Mesenchymal stem cell (in vitro differentiated cells and primary cell): ENCODE results near the gene IL11.
A peak's percentile ranks its signal among the peaks of the same experiment; 100 is the strongest.

Experiments used
- DNase-seq: peaks from one replicate; pipeline ENCODE4 v3.0.0-alpha.2; 2013
- H2AFZ ChIP-seq: one replicate; pipeline ENCODE4 v1.6.1; 2013; ENCODE audit warnings: low read depth, mild to moderate bottlenecking, control low read depth, inconsistent platforms, low read length, moderate library complexity
- H2AK5ac ChIP-seq: 2 replicates; pipeline ENCODE4 v1.6.1; 2013; ENCODE audit warnings: low read length, moderate library complexity, mild to moderate bottlenecking, inconsistent platforms; ENCODE audit not compliant: severe bottlenecking
- H2BK120ac ChIP-seq: one replicate; pipeline ENCODE4 v1.6.1; 2013; ENCODE audit warnings: low read depth, mild to moderate bottlenecking, inconsistent platforms, low read length, moderate library complexity
- H2BK12ac ChIP-seq, 2 experiments: one replicate each; pipeline ENCODE4 v1.6.1; 2013; ENCODE audit warnings: inconsistent platforms in 2 of 2, low read length in 2 of 2, mild to moderate bottlenecking in 2 of 2, moderate library complexity in 2 of 2, control low read depth in 1 of 2
- H2BK15ac ChIP-seq: one replicate; pipeline ENCODE4 v1.6.1; 2013; ENCODE audit warnings: mild to moderate bottlenecking, low read depth, inconsistent platforms; ENCODE audit not compliant: poor library complexity, severe bottlenecking
- H2BK5ac ChIP-seq: 2 replicates; pipeline ENCODE4 v1.6.1; 2013; ENCODE audit warnings: low read depth, mild to moderate bottlenecking, low read length, control low read depth, inconsistent platforms; ENCODE audit not compliant: poor library complexity, severe bottlenecking
- H3K14ac ChIP-seq, 2 experiments: one replicate each; pipeline ENCODE4 v1.6.1; 2013; ENCODE audit warnings: inconsistent platforms in 2 of 2, low read length in 2 of 2, control low read depth in 1 of 2, mild to moderate bottlenecking in 1 of 2, moderate library complexity in 1 of 2
- H3K18ac ChIP-seq, 2 experiments: one replicate each; pipeline ENCODE4 v1.6.1; 2013; ENCODE audit warnings: inconsistent platforms in 2 of 2, low read length in 2 of 2, control low read depth in 1 of 2, low read depth in 1 of 2, mild to moderate bottlenecking in 1 of 2
- H3K23ac ChIP-seq, 2 experiments: one replicate each; pipeline ENCODE4 v1.6.1; 2013; ENCODE audit warnings: inconsistent platforms in 2 of 2, low read length in 2 of 2, mild to moderate bottlenecking in 2 of 2, moderate library complexity in 2 of 2, control low read depth in 1 of 2
- H3K27ac ChIP-seq: 2 replicates; pipeline ENCODE4 v1.5.1; 2013; ENCODE audit warnings: mild to moderate bottlenecking, moderate library complexity, low read length, control low read depth, inconsistent platforms; ENCODE audit not compliant: poor library complexity, severe bottlenecking
- H3K27me3 ChIP-seq, 2 experiments: 2 replicates each; pipeline versions ENCODE4 v1.6.1 to v1.7.0; 2013; ENCODE audit warnings: low read length in 2 of 2, mild to moderate bottlenecking in 2 of 2, moderate library complexity in 2 of 2, control low read depth in 1 of 2, inconsistent platforms in 1 of 2; ENCODE audit not compliant: control insufficient read depth in 1 of 2, insufficient read depth in 1 of 2
- H3K36me3 ChIP-seq, 2 experiments: 2 replicates each; pipeline versions ENCODE4 v1.6.1 to v1.7.0; 2013; ENCODE audit warnings: low read length in 2 of 2, control low read depth in 1 of 2, inconsistent platforms in 1 of 2, low read depth in 1 of 2, mild to moderate bottlenecking in 1 of 2; ENCODE audit not compliant: insufficient read depth in 2 of 2, control insufficient read depth in 1 of 2
- H3K4ac ChIP-seq, 2 experiments: one replicate each; pipeline ENCODE4 v1.6.1; 2013; ENCODE audit warnings: inconsistent platforms in 2 of 2, low read length in 2 of 2, mild to moderate bottlenecking in 2 of 2, moderate library complexity in 2 of 2, control low read depth in 1 of 2, low read depth in 1 of 2
- H3K4me1 ChIP-seq: 2 replicates; pipeline ENCODE4 v1.6.1; 2013; ENCODE audit warnings: low read depth, low read length, control low read depth; ENCODE audit not compliant: control insufficient read depth, insufficient read depth
- H3K4me2 ChIP-seq: 2 replicates; pipeline ENCODE4 v1.6.1; 2013; ENCODE audit warnings: low read length, mild to moderate bottlenecking, inconsistent platforms; ENCODE audit not compliant: poor library complexity, severe bottlenecking
- H3K4me3 ChIP-seq, 2 experiments: 2 replicates each; pipeline versions ENCODE4 v1.5.1 to v1.7.0; 2013; ENCODE audit warnings: low read length in 2 of 2, mild to moderate bottlenecking in 2 of 2, control low read depth in 1 of 2, low read depth in 1 of 2; ENCODE audit not compliant: insufficient read depth in 1 of 2
- H3K79me1 ChIP-seq: replicated peaks from 2 replicates; pipeline ENCODE4 v1.6.1; 2013; ENCODE audit warnings: mild to moderate bottlenecking, control low read depth, low read length, inconsistent platforms; ENCODE audit not compliant: poor library complexity, severe bottlenecking
- H3K9ac ChIP-seq: 2 replicates; pipeline ENCODE4 v1.7.0; 2013; ENCODE audit warnings: mild to moderate bottlenecking, low read length, moderate library complexity
- H3K9me3 ChIP-seq: 2 replicates; pipeline ENCODE4 v1.7.0; 2013; ENCODE audit warnings: mild to moderate bottlenecking, low read length; ENCODE audit not compliant: control insufficient read depth
- H4K8ac ChIP-seq: one replicate; pipeline ENCODE4 v1.6.1; 2013; ENCODE audit warnings: inconsistent platforms, mild to moderate bottlenecking, low read length, moderate library complexity
- H4K91ac ChIP-seq: one replicate; pipeline ENCODE4 v1.6.1; 2013; ENCODE audit warnings: mild to moderate bottlenecking, low read length, inconsistent platforms
- WGBS: methylation state at CpG from one replicate; pipeline ENCODE4 v1.1.7; 2013; ENCODE audit warnings: mixed read lengths; 5-methylcytosine and 5-hydroxymethylcytosine counted together

IL11 gene

DNA sequence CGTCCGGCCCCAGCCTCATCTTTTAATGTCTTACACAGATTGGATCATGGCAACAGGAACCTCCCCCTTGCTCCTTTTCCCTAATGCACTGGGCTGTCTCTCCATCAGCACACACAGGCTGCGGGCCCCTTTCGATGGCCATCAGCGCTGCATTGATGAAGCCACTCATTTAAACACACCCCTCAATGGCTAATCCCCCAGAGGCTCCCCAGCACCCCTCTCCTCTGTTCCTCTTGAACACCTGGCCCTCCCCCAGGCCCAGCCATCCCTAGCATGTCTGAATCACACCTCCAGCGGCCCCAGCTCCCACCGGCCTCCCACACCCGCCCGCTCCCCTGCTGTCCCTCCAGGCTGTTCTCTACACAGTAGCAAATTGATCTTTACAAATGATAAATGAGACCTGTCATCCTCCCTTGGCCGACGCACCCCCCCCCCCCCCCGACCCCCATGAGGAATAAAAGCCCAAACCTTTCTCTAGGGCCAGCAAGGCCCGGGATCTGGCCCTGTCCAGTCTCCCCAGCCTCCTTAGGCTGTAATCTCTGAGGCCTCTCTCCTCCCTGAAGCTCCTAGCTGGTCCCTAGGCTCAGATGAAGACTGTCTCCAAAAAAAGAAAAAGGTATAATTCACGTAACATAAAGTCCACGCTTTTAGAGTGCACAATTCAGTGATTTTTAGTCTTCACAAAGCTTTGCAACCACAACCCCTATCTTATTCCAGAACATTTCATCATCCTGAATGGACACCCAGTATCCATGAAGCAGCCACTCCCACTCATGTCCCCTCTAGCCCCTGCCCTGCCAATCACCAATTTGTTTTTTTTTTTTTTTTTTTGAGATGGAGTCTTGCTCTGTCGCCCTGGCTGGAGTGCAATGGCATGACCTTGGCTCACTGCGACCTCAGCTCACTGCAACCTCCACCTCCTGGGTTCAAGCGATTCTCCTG, 22.8 kb upstream of the IL11 start:
- Histone ChIP-seq H3K9ac (no peak overlapping the region), H3K18ac (no peak overlapping the region), H4K91ac (no peak overlapping the region), H4K8ac (peak overlapping the region; percentile 24), H2AK5ac (no peak overlapping the region), H3K9me3 (no peaks in the 10 kb centered on the region), H3K79me1 (peaks cover 5% of the 10 kb centered on the region), H3K4me2 (no peak overlapping the region), H3K27me3 (no peaks in the 10 kb centered on the region), H3K4me3 (no peak overlapping the region), H3K14ac (no peak overlapping the region), H2BK12ac (no peak overlapping the region), H2AFZ (no peak overlapping the region), H2BK5ac (no peak overlapping the region), H3K27ac (no peak overlapping the region), H3K36me3 (peaks cover 32 to 43% of the 10 kb centered on the region in 2 experiments), H3K4ac (no peak overlapping the region), H3K4me1 (peaks cover 40% of the 10 kb centered on the region), H3K23ac (no peak overlapping the region), H2BK15ac (no peak overlapping the region), H2BK120ac (no peak overlapping the region)
- 62% methylated on average over 17 of the region's 18 CpGs for whole genome bisulfite sequencing
- DNase-seq, result no peak

DNA sequence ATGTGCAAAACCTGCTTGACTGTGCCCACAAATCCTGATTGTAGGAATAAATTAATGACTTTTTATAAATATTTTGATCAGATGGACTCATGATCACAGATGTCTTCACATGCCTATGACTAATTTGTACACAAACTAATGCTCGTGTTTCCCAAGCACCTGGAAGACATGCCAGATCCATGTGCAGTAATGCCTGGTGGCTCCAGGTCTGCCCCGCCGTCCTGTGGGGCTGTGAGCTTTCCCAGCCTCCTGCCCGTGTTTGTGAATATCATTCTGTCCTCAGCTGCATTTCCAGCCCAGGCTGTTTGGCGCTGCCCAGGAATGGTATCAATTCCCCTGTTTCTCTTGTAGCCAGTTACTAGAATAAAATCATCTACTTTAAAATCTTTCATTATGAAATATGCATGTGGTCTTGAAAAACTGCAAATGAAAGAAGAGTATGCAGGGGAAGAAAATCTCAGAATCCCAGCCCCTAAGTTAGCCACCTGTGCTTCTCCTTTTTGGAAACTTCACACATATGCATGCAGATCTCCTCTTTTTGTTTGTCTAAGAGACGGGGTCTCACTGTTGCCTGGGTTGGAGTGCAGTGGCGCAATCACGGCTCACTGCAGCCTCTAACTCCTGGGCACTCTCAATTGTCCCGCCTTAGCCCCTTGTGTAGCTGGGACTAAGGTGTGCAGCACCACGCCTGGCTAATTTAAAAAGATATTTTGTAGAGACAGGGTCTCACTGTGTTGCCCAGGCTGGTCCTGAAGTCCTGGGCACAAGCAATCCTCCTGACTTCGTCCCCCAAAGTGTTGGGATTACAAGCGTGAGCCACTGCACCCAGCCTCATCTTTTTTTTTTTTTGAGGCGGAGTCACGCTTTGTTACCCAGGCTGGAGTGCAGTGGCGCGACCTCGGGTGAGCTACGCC, 21.7 kb upstream of the IL11 start:
- H3K4ac ChIP-seq, result no peak overlapping the region

DNA sequence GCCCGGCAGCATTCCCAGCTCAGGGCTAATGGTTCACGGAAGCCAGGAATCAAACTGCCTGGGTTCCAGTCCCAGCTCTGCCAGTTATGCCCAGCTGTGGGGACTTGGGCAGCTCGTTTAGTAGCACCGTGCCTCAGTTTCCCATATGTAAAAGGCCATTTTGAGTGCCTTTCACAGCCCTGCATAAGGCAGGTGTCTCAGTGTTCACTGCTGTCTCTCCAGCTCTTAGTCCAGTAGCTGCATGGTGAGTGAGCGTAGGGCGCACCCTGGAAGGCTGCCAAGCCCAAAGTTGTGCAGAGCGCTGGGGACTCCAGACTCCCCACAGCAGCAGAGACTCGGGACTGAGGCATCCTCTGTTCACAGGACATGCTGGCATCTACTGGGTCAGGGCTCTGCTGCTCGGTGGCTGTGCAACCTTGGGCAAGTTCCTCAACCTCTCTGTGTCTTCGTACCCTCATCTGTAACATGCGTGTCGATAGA, 21.0 kb upstream of the IL11 start:
- Histone ChIP-seq H3K14ac (no peak overlapping the region), H3K27me3 (no peaks in the 10 kb centered on the region), H2AK5ac (no peak overlapping the region), H2AFZ (no peak overlapping the region), H3K9ac (peak overlapping the region; percentile 24), H3K79me1 (peaks cover 5% of the 10 kb centered on the region), H3K23ac (no peak overlapping the region), H3K27ac (no peak overlapping the region), H3K4me3 (no peak overlapping the region), H4K8ac (peak overlapping the region; percentile 5), H3K4me2 (no peak overlapping the region), H3K18ac (no peak overlapping the region), H2BK120ac (no peak overlapping the region), H2BK5ac (no peak overlapping the region), H2BK12ac (no peak overlapping the region), H3K4ac (no peak overlapping the region), H3K36me3 (peaks cover 46 to 56% of the 10 kb centered on the region in 2 experiments), H4K91ac (no peak overlapping the region), H2BK15ac (no peak overlapping the region), H3K4me1 (peaks cover 53% of the 10 kb centered on the region), H3K9me3 (no peaks in the 10 kb centered on the region)
- WGBS, result 92% methylated on average over 11 of the region's 12 CpGs
- no peak for DNase-seq

More for the DNA sequence above, 21.7 kb upstream of the IL11 start:
- Histone ChIP-seq H3K9ac (no peak overlapping the region), H4K91ac (no peak overlapping the region), H2BK12ac (no peak overlapping the region), H3K23ac (no peak overlapping the region), H3K4me1 (peaks cover 51% of the 10 kb centered on the region), H3K36me3 (peaks cover 43 to 54% of the 10 kb centered on the region in 2 experiments), H3K4me2 (no peak overlapping the region), H4K8ac (no peak overlapping the region), H2BK5ac (no peak overlapping the region), H2AFZ (no peak overlapping the region), H3K27me3 (no peaks in the 10 kb centered on the region), H3K79me1 (peaks cover 5% of the 10 kb centered on the region), H3K4me3 (no peak overlapping the region), H2AK5ac (no peak overlapping the region), H3K18ac (no peak overlapping the region), H2BK15ac (no peak overlapping the region), H3K9me3 (no peaks in the 10 kb centered on the region), H3K14ac (no peak overlapping the region), H3K27ac (no peak overlapping the region), H2BK120ac (no peak overlapping the region)
- peak; percentile 42 for DNase-seq
- WGBS, result 74% methylated on average over 15 of the region's 18 CpGs
